CD14-positive monocyte (primary cell): ENCODE measurements around the gene MADCAM1. TPM values are rescaled to one million over a fixed set of nuclear protein-coding genes. Genes with fewer than 3 reads are reported as not detected.

ENCODE experiments used
- DNase-seq, 3 donors: peaks; one replicate each; pipeline ENCODE4 v3.0.0-alpha.2; 2011 to 2022
- H2AFZ ChIP-seq: 2 replicates; pipeline ENCODE4 v1.6.0; 2012; ENCODE audit warnings: mild to moderate bottlenecking, low read depth, low read length, inconsistent platforms; ENCODE audit not compliant: insufficient read depth, poor library complexity, severe bottlenecking
- H3K27ac ChIP-seq, 2 donors: 1 replicate in 1 of 2; 2 replicates in 1 of 2; pipeline ENCODE4 v1.5.1; 2012 to 2013; ENCODE audit warnings: low read length in 2 of 2, control low read depth in 1 of 2, inconsistent platforms in 1 of 2, low read depth in 1 of 2, mild to moderate bottlenecking in 1 of 2
- H3K27me3 ChIP-seq, 2 donors: one replicate each; pipeline versions ENCODE4 v1.6.0 to v1.6.1; 2011 to 2013; ENCODE audit warnings: low read length in 2 of 2; ENCODE audit not compliant: control insufficient read depth in 2 of 2, insufficient read depth in 2 of 2
- H3K36me3 ChIP-seq, 2 donors: replicated peaks in 1 of 2; 1 replicate in 1 of 2; 2 replicates in 1 of 2; pipeline versions ENCODE4 v1.5.1 to v1.6.1; 2012 to 2013; ENCODE audit warnings: low read length in 2 of 2, control low read depth in 1 of 2, inconsistent platforms in 1 of 2, mild to moderate bottlenecking in 1 of 2; ENCODE audit not compliant: insufficient read depth in 2 of 2, control insufficient read depth in 1 of 2
- H3K4me1 ChIP-seq, 2 donors: 1 replicate in 1 of 2; 2 replicates in 1 of 2; pipeline versions ENCODE4 v1.5.1 to v1.6.1; 2012 to 2013; ENCODE audit warnings: low read length in 2 of 2, control low read depth in 1 of 2, inconsistent platforms in 1 of 2, mild to moderate bottlenecking in 1 of 2, moderate library complexity in 1 of 2; ENCODE audit not compliant: insufficient read depth in 2 of 2, control insufficient read depth in 1 of 2
- H3K4me2 ChIP-seq: replicated peaks from 2 replicates; pipeline ENCODE3; 2012; ENCODE audit warnings: low read length, moderate library complexity, mild to moderate bottlenecking; ENCODE audit not compliant: poor library complexity, severe bottlenecking; ENCODE audit errors: extremely low read depth
- H3K4me3 ChIP-seq, 3 experiments: fragments of 200-600 bp in 1 of 3; sonication (generic) in 1 of 3; replicated peaks in 1 of 3; 1 replicate in 2 of 3; 2 replicates in 1 of 3; pipeline ENCODE4 v1.5.1; 2011 to 2013; ENCODE audit warnings: low read length in 3 of 3, mild to moderate bottlenecking in 3 of 3, control low read depth in 2 of 3, low read depth in 2 of 3, inconsistent platforms in 1 of 3, moderate library complexity in 1 of 3
- H3K79me2 ChIP-seq: 2 replicates; pipeline ENCODE4 v1.6.0; 2012; ENCODE audit warnings: mild to moderate bottlenecking, control low read depth, inconsistent platforms, low read length, moderate library complexity; ENCODE audit not compliant: insufficient read depth
- H3K9ac ChIP-seq: 2 replicates; pipeline ENCODE4 v1.6.0; 2017; ENCODE audit warnings: low read length, mild to moderate bottlenecking; ENCODE audit not compliant: insufficient read depth, poor library complexity, severe bottlenecking
- H3K9me3 ChIP-seq, 2 donors: replicated peaks in 1 of 2; 1 replicate in 1 of 2; 2 replicates in 1 of 2; pipeline versions ENCODE4 v1.5.1 to v1.6.1; 2012 to 2013; ENCODE audit warnings: low read length in 2 of 2, control low read depth in 1 of 2; ENCODE audit not compliant: control insufficient read depth in 1 of 2, insufficient read depth in 1 of 2
- H4K20me1 ChIP-seq: 2 replicates; pipeline ENCODE4 v1.6.0; 2012; ENCODE audit warnings: mild to moderate bottlenecking, low read length, control low read depth, moderate library complexity; ENCODE audit not compliant: insufficient read depth
- H3K27ac Mint-ChIP-seq, 7 donors: one replicate each; pipeline ENCODE4 v1.8.0; 2020; ENCODE audit warnings: mild to moderate bottlenecking in 7 of 7, mixed read lengths in 7 of 7, moderate library complexity in 6 of 7, inconsistent platforms in 2 of 7
- H3K27me3 Mint-ChIP-seq, 3 donors: one replicate each; pipeline ENCODE4 v1.8.0; 2021 to 2022; ENCODE audit warnings: low read depth in 3 of 3, mild to moderate bottlenecking in 3 of 3, mixed read lengths in 3 of 3, moderate library complexity in 3 of 3, inconsistent platforms in 1 of 3
- H3K36me3 Mint-ChIP-seq, 2 donors: one replicate each; pipeline ENCODE4 v1.8.0; 2020; ENCODE audit warnings: mixed read lengths in 2 of 2, inconsistent platforms in 1 of 2, mild to moderate bottlenecking in 1 of 2
- H3K4me1 Mint-ChIP-seq: one replicate; pipeline ENCODE4 v1.8.0; 2020; ENCODE audit warnings: mild to moderate bottlenecking, mixed read lengths
- H3K4me3 Mint-ChIP-seq, 2 donors: one replicate each; pipeline ENCODE4 v1.8.0; 2020; ENCODE audit warnings: mild to moderate bottlenecking in 2 of 2, mixed read lengths in 2 of 2, moderate library complexity in 1 of 2
- H3K9me3 Mint-ChIP-seq, 7 donors: one replicate each; pipeline ENCODE4 v1.8.0; 2020 to 2022; ENCODE audit warnings: mixed read lengths in 7 of 7, mild to moderate bottlenecking in 6 of 7, moderate library complexity in 6 of 7, inconsistent platforms in 2 of 7
- WGBS: methylation state at CpG from one replicate; pipeline ENCODE4 v1.1.5; 2013; ENCODE audit warnings: missing lambda C conversion rate; ENCODE audit not compliant: insufficient coverage; 5-methylcytosine and 5-hydroxymethylcytosine counted together
- intact Hi-C, 2 donors: fragments of 100-400 bp; cut with micrococcal nuclease; formaldehyde crosslinking; loops; one replicate each; pipeline versions ENCODE4 v1.15.0 to v1.15.1; 2023
- polyA plus RNA-seq, 3 donors: library from polyadenylated mRNA; depleted of rRNA in 1 of 3; unstranded in 2 of 3; stranded (reverse) in 1 of 3; fragments of 300-500 nt in 2 of 3; fragments of >200 nt in 1 of 3; fragmentation: Illumina TruSeq in 2 of 3; gene quantifications; 1 replicate in 2 of 3; 2 replicates in 1 of 3; pipeline ENCODE4 v1.2.3, GENCODE V29; 2012 to 2021
- TF ChIP-seq, protein P1 (sequence below): fragments of 200-600 bp; IDR thresholded peaks from one replicate; pipeline ENCODE4 v1.8.0; 2022; ENCODE audit warnings: antibody characterized with exemption, mild to moderate bottlenecking

The MADCAM1 gene
- polyA plus RNA-seq, 3 donors, result 0.17 TPM; not detected in 2

DNA sequence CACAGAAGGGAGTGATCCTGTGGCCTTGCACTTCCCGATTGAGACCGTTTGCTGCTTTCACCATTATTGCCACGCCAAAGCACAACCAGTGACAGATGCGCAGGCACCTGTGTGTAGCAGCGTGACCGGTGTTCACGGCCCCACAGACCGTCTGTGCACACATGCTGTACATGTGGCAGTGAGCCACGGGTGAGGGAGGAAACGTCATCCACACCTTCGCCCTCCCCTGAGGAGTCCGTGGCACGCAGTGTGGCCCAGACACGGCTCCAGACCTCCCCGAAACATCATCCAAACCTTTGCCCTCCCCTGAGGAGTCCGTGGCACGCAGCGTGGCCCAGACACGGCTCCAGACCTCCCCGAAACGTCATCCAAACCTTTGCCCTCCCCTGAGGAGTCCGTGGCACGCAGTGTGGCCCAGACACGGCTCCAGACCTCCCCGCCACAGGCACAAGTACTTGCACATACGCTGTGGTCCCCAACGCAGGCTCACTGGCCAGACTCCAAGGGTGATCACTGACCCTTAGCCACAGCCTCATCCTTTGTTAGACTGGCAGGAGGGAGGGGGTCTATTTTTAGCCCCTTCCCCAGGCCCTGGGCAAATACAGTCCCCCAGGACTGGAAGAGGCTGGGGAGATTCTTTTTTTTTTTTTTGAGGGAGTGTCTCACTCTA, 27.6 kb upstream of the MADCAM1 start:
- Mint-ChIP-seq H3K36me3 (no peaks in the 10 kb centered on the region), H3K4me1 (no peaks in the 10 kb centered on the region), H3K4me3 (no peak overlapping the region), H3K27me3 (peaks cover 2 to 17% (median 5%) of the 10 kb centered on the region in 3 donors), H3K27ac (peak overlapping the region in 1 of 7 donors; percentile 45), H3K9me3 (peaks cover 0 to 12% (median 2%) of the 10 kb centered on the region in 7 donors)
- Histone ChIP-seq H2AFZ (no peak overlapping the region), H3K9me3 (no peaks in the 10 kb centered on the region), H3K4me2 (no peak overlapping the region), H3K9ac (no peak overlapping the region), H4K20me1 (no peaks in the 10 kb centered on the region), H3K27ac (no peak overlapping the region), H3K4me3 (no peak overlapping the region), H3K36me3 (no peaks in the 10 kb centered on the region), H3K27me3 (no peaks in the 10 kb centered on the region), H3K4me1 (no peaks in the 10 kb centered on the region), H3K79me2 (no peaks in the 10 kb centered on the region)
- intact Hi-C loops, result no loop called here
- no peak for DNase-seq
- TF ChIP-seq, protein P1, sequence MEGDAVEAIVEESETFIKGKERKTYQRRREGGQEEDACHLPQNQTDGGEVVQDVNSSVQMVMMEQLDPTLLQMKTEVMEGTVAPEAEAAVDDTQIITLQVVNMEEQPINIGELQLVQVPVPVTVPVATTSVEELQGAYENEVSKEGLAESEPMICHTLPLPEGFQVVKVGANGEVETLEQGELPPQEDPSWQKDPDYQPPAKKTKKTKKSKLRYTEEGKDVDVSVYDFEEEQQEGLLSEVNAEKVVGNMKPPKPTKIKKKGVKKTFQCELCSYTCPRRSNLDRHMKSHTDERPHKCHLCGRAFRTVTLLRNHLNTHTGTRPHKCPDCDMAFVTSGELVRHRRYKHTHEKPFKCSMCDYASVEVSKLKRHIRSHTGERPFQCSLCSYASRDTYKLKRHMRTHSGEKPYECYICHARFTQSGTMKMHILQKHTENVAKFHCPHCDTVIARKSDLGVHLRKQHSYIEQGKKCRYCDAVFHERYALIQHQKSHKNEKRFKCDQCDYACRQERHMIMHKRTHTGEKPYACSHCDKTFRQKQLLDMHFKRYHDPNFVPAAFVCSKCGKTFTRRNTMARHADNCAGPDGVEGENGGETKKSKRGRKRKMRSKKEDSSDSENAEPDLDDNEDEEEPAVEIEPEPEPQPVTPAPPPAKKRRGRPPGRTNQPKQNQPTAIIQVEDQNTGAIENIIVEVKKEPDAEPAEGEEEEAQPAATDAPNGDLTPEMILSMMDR, result no peak
- 86% methylated on average over 22 of the region's 27 CpGs for WGBS

DNA sequence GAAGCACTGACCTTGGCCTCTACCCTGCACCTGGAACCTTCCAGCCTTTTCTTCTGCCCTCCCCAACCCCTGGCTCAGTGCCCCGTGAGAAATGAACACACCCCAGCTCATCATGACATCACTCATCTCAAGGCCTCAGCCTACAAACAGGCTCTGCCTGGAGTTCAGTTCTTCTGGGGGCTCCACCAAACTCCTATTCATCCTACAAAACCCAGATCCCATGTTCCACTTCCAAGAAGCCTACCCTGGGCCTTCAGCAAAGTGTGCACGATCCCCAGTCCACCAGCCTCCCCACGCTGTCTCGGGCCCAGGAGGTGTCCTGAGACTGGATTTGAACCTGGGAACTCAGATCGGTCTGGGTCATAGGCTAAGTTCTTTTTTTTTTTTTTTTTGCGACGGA, 26.5 kb upstream of the MADCAM1 start:
- DNase-seq, result no peak
- no peaks in the 10 kb centered on the region for H3K9me3 ChIP-seq
- Mint-ChIP-seq H3K36me3 (no peaks in the 10 kb centered on the region), H3K9me3 (peaks cover 0 to 9% (median 0%) of the 10 kb centered on the region in 7 donors), H3K27ac (no peak overlapping the region), H3K27me3 (peaks cover 2 to 15% (median 5%) of the 10 kb centered on the region in 3 donors), H3K4me1 (no peaks in the 10 kb centered on the region), H3K4me3 (no peak overlapping the region)
- 92% methylated on average over 1 of the region's 7 CpGs for WGBS
- intact Hi-C loops, result no loop called here
- H3K27me3 ChIP-seq, result no peaks in the 10 kb centered on the region
- no peak overlapping the region for H3K9ac ChIP-seq
- H3K36me3 ChIP-seq, result no peaks in the 10 kb centered on the region
- H3K4me2 ChIP-seq, result no peak overlapping the region
- H2AFZ ChIP-seq, result no peak overlapping the region
- H3K4me1 ChIP-seq, result no peaks in the 10 kb centered on the region
- H3K4me3 ChIP-seq, result no peak overlapping the region
- no peak overlapping the region for H3K27ac ChIP-seq
- H4K20me1 ChIP-seq, result no peaks in the 10 kb centered on the region
- TF ChIP-seq, protein P1, result no peak
- H3K79me2 ChIP-seq, result no peaks in the 10 kb centered on the region
